GM19239 (cell line): Measurements from ENCODE around the gene OAF.
"Not testable (repeated sequence)": the region's sequence is repeated elsewhere in the genome, so short reads cannot be mapped to it uniquely, and the experiment has no call there.

Experiments used
- DNase-seq: peaks from one replicate; pipeline ENCODE4 v3.0.0; 2011; ENCODE audit warnings: low spot score; ENCODE audit not compliant: insufficient read length
- FAIRE-seq: peaks from 2 replicates; lab custom pipeline; 2011; peaks lifted over from hg19 to GRCh38; lab: Jason Lieb, UNC

OAF gene

DNA sequence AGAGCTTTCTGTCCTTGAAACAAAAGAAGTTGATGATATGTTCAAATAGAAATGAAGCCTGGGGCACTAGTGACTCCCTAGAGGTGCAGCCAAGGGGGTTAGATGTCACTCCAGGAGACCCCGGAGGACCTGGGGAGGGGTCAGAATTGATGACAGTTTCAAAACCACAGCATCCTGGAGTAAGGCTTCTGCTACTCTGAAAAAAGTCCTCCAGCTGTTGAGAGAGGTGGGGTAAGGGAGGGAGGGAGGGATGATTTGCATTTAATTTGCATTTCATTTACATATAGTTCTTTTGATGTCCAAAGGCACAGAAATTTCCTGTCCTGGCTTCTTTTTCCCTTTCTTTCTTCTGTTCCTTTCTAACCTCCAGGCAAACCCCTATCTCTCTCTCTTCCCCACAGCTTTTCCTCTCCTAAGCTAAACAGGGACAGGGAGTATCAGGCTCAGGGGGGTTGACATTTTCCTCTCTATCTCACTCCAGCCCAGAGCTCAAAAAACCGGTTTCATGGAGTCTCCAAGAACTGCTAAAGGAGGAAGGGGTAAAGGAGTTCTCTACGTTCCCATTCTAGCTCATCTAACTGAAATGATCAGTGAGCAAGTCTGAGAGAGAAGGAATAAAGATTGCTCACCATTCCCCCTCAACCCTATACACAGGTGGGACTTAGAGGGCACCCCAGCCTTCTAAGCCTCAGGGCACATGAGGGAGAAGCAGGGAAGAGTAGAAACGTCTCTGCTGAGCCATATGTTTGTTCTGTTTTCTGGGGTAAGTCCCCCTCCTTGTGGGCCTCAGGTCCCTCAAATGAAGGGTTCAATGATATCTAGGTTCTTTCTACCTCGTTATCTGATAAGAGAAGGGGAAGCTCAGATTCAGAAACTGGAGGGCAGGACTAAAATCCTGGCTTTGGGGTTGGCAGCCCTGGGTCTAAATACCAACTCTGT lies 25.6 kb downstream of the OAF start:
- FAIRE-seq (no peak), DNase-seq (no peak)

DNA sequence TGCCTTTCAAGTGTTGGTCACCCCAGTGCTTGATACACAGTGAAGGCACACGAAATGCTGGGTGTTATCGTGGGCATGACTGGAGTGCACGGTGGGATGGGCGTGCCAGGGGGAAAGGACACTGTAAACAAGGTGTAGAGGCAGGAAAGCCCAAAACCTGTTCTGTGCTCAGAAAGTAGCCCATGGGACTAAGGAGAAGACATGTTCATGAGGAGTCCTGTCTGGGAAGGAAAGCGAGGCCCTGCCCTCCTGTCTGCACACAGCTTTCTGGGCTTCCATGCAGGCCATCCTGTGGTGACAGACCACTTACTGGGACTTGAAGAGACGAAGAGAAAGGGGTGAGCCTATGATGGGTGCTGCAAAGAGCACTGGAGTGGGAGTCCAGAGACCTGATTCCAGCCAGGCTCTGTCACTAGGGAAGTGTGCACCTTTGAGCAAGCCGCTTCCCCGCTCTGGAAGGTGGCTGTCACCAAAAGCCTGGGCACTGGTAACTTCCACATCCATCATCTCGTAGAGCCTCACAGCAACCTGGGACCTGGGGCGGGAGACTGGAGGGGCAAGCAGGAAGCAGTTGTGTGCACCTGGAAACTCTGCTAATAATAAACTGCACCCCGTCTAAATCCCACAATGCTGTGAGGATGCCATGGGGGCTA lies 28.3 kb downstream of the OAF start:
- no peak for DNase-seq
- FAIRE-seq, result no peak

DNA sequence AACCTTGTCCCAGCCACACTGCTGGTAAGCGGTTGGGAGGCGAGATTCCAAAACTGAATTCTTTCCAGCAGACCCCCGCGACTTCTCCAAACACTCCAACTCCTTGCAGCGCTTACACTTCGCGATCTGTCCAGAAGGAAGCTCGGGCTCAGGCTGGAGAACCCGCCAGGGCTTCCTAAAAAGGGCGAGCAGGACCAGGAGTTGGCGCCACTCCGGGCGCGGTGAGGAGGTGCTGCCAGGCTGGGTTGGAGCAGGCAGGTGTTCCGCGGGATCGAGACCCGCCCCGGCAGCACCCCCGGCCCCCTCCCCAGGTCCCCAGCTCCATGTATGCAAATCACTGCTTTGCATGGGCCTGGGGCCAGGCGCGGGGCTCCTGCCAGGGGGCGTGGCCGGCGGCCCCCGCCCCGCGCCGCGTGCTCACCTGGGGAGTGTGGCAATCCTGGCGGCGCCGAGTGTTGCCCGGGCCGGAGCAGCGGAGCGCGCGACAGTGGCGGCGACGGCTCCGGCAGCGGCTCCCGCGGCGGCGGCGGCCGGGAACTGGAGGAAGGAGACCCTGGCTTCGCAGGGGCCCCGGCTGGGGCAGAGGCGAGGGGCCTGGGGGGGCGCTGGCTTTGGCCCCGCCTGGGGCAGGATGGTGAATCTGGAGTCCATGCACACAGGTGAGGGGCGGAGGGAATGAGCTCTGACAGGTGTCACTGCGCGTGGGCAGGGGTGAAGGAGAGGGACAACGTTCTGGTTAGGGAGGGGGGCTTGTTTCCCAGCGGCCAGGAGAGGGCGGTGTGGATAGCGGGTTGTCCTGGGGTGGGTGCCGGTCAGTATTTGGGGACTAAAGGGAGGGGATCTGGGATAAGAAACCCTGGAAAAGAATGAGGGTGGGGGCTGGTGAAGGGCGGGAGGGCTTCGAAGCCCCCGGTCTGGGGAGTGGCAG lies 29.1 kb downstream of the OAF start, which contains the start of gene POU2F3:
Gene POU2F3 (plus strand): TSS at position 428 of the 928 bp plus-strand sequence. CDS start 204 bp downstream, at position 632.
- FAIRE-seq (no peak), DNase-seq (no peak)

DNA sequence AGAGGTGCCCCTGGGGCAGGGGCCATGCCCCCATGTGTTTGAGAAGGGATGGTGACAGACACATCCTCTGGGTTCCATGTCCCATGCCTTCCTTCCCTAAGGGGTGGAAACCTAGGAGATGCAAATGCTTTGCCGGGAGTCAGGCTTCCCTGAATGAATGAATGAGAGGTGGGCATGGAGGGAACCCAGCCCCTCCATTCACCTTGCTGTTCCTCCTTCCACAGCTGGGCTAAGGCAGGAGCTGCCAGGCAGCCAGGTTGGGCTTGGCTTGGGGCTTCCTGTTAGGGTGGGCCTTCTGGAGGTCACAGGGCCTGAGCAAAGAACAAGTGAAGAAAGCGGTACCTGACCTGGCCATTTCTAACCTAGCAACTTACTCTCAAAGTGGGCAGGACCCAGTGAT lies 30.0 kb downstream of the OAF start:
- DNase-seq (no peak), FAIRE-seq (no peak)

DNA sequence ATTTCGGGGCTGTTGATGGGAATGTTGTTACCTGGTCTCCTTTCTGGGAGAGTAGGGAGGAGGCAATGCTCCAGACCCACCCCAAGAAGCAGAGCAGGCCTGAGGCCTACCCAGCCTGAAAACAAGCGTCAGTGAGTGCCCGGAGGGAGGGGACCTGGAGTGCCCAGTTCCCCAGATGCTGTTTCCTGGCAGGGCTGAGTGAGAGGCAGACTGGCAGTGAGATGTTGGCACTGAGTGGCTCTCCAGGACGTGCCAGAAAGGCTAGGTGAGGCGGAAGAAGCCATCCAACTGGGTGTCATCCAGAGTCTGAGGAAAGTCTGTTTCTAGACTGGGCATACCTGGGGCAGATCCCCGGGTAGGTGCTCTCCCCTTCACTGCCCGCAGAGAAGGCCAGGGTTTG lies 30.4 kb downstream of the OAF start:
- FAIRE-seq, result no peak
- DNase-seq, result no peak

DNA sequence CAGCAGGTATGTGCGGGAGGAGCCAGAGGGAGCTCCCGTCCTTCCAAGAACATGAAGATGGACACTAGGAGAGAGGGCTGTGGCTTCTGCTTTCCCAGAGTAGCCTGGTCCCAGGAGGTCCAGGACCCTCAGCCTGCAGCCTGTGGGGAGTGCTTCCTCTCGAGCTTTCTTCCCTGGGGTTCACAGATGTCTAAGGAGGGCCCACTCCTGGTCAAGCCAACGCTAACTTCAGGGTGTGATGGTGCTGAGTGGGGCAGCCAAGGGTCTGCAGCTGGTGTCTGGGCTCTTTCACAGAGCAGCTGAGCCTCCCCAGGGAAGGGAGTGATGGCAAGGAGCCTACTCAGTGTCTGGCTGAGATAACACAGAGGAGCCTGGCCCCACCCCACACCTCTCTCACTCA lies 32.4 kb downstream of the OAF start:
- FAIRE-seq (no peak), DNase-seq (no peak)

DNA sequence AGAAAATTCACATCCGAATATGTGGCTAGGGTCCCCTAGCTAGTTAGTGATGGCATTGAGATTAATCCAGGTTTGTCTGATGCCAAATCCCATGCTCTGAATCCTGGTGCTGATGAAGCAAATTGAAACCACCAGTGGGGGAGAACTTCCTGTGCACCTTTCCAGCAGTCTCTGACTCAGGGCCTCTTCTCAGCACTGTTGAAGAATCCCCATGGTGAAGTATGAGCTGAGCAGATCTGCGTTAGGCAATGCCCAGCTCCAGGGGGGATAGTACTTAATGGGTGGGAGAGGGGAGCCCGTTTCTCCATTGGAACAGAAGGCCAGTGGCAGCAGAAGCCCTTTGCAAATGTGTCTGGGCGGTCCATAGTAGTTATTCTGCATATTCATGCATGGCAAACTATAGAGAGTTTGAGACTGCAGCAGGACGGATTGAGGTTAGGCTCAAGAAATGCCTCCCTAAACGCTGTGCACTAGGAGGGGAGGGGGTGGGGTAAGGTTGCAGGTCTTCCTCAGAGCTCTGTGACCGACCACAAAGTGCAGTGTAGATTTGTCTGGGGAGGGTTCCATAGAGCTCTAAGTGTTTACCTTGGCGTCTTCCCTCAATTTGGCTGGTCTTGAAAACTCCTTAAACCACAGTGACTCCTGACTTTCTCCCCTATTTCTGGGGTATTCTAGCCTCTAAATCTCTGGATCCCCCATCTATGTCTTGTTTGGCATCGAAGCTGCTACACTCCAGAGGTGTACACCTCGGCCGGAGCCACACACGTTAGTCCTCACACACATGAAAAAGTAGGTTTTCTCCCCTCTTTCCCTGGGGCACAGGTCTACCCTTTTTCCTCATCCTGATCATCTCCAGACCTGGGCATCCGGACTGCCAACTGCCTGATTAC lies 33.9 kb downstream of the OAF start:
- FAIRE-seq (no peak), DNase-seq (no peak)

DNA sequence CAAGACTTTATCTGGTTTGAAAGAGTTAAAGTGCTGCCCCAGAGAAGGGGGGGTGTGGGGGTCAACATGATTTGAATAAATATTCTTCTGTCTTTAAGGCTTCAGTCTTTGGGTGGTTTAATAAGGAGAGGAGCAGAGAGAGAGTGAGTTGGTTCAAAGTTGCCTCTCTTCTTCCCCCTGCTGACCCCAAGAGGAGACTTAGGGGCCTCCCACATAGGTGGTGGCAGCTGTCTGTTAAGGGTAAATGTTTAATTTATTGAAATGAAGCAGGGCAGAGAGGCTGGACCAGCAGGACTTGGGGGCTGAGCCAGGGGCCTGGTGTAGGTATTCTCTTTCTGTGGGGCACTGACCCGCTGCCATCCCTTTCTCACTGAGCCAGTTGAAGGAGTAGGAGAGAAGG lies 34.6 kb downstream of the OAF start:
- DNase-seq, result no peak
- no peak for FAIRE-seq

DNA sequence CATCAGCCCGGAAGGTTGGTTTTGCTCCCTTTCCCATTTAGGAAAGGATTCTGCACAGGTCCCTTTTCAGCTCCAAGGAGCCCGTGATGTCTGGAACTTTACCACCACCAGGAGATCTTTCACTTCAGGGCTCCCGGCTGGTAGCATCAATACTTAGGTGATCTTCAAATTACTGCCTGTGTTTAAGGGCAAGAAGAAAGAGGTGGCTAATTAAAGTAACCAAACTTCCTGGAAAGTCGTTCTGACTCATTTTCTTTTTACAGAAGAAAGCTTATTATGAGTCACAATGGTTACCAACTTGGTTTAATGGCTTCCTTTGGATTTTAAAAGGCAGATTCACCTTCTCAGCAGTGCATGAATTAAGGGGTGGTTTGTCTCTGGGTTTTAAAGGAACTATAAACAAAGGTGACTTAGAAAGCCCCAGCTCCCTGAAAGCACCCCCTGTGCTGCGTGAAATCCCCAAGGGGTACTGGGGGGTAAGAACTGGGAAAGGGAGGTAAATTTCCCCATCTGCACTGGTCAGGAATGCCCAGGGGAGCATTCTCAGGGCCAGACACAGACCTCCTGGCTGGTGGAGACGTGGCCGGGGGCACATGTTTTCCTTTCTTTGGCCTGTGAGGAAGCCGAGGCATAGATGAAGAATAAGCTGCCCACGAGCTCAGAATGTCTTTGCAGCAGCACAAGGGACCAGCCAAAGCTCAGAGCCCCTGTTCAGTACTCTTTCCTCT lies 37.9 kb downstream of the OAF start:
- FAIRE-seq (peak; percentile 49), DNase-seq (no peak)

DNA sequence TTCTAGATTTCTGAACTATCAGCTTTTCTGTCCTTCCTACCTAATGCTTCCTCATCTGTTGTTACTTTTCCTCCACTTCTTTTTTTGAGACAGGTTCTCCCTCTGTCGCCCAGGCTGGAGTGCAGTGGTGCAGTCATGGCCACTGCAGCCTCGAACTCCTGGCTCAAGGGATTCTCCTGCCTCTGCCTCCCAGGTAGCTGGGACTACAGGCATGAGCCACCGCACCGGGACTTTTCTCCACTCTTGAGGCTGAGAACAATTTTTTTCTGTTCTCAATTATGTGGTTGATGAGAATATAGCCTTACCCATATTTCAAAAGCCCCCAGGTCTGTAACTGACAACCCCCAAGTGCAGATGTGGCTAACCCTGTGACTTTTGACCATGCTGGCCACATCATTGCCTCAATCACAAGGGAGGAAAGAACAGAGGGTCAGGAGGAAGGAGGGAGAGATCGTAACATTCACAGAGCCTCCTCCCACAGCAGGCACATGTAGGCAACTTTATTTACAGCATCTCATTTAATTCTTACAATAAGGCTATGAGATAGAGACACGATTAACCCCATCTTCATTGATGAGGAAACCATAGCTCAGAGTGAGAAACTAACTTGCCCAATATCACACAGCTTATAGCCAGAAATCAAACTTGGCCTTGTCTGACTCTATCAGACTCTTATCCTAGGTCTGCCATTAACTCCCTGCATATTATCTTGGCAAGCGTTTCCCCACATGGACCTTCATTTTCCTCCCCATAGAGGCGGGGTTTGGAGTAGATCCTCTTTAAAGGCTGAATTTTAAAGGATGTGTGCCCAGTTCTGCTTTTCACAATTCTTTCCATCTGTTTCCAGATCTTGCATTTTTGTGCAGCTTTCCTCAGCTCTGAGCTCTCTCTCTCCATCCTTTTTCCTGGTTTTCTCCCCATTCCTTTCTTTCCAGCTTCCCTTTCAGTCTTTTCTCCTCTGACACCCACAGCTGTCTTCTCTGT lies 38.7 kb downstream of the OAF start:
- DNase-seq (no peak), FAIRE-seq (no peak)

DNA sequence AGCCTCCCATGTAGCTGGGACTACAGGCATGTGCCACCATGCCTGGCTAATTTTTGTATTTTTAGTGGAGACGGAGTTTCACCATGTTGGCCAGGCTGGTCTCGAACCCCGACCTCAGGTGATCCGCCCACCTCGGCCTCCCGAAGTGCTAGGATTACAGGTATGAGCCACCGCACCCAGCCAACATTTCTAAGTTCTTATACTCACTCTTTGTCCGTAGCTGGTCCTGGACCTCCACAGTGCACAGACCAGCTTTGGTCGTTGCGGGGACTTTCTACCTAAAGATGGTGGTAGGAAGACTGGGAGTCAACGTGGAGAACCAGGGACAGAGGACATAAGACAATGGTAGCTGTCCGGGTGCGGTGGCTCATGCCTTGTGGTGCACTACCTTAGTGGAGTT lies 42.5 kb downstream of the OAF start:
- FAIRE-seq, DNase-seq: not testable (repeated sequence)

DNA sequence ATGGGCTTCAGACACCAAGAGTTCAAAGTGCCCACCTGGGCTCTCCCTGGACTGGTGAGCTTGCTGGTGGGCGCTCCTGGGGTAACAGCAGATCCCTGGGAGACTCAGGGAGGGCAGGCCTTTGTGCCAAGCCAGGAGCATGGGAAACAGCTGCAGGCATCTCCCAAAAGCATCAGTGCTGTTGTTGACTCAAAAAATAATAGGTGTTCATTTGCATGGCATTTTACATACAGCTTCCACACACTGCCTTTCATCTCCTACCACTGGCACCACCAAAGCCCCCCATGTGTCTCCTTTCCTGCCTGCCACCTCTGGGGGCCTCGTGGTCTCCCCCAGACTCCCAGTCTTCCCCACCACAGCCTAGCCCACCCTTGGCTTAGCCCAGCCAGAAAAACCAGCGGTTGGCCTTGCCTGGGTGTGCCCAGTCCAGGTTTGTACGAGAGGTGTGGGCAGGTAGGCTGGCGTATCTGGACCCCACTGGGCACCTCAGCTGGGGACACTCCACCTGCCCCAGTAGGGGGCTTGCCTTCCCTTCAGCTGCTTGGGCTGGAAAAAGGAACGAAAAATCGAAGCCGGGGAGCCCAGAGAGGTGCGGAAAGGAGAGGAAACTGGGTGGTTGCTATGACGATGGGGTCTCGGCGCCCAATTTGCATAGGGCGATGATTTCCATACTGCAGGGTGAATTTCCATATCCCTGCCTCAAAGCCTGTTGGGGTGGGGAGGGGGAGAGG lies 44.1 kb downstream of the OAF start:
- FAIRE-seq, result peak; percentile 21
- no peak for DNase-seq

DNA sequence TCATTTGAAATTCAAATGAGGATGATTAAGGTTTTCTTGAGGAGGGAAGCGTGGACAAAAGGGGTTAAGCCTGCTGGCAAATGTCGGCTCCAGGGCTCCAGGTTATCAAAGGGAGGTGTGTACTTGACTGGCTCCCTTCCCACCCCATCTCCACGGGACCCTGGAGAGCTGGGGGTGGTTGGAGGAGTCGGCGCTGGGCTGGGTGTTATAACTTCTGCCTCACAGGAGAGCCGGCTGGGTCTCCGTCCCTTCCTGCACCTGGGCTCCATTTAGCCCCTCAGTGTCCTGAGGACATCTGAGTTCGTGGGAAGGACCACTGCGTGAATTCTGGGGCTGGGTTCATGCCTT lies 44.7 kb downstream of the OAF start:
- FAIRE-seq (no peak), DNase-seq (no peak)

DNA sequence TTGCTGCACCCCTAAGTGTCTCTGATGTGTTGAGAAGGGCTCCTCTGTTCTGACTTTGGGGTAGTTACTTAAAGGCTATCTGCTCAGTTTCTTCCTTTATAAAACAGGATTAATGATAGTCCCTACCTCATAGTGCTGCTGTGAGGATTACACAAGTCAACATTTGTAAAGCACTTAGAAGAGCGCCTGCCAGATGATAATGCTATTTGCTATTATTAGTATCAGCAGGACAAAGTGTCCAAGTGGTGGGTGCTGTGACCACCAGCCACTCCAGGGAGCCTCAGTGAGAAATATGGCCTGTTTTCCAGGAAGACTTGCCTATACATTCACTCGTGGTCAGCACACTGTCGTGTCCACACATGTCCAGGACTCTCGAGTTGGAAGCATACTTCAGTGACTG lies 45.3 kb downstream of the OAF start:
- DNase-seq (no peak), FAIRE-seq (no peak)

DNA sequence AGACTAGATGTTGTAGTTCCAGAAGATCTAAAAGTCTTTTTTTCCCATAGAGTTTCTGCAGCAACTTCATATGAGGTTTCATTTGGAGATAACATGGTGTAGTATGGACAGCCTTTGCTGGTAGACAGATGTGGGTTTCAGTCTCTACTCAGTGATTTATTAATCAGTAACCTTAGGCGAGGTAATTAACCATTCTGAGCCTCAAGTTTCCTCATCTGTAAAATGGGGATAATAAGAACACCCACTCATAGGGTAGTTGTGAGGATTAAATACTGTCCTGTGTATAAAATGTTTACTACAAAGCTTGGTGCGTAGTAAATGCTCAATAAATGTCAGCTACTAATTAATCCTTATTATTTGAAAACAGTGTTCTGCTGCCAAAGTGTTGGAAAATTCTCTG lies 45.9 kb downstream of the OAF start:
- FAIRE-seq, result peak; percentile 47

DNA sequence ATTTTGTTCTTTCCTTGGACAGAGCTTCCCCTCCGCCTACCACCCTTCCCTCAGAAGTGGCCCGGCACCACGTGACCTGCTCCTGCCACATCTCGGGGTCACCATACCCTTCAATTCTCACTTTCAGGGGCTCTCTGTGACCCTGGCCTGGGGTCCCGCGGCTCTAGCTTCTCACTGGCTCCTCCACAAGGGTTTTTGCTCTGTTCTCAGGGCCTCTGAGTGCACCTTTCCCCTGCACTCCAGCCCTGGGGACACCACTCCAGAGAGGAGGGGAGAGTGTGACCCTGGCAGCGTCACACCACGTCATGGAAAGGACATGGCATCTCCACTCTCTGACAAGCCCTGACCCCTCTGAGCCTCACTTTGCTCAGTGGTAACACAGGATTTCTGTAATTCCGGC lies 46.5 kb downstream of the OAF start:
- no peak for FAIRE-seq
- DNase-seq, result no peak

More for the DNA sequence above, 45.9 kb downstream of the OAF start:
- DNase-seq, result no peak

DNA sequence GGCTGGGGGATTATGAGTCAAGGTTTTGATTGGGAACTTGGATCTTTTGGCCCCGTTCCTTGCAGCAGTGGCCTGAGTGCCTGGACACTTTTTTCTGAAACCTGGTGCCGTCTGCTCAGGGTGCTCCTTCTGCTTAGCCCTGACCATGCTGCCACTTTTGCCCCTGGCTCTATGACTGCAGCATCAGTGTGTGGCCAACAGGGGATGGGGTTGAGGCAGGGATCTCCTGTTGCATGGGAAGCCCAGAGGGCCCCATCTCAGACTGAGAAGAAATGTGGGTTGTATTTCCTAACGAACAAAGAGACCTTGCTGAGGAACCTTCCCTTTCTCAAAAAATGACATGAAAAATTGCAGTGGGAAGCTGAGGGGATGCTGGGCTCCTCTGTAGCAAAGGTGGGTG lies 47.8 kb downstream of the OAF start:
- FAIRE-seq (no peak), DNase-seq (no peak)
